SK-MEL-5 (cell line): ENCODE data around the gene WNT3A. TPM values are rescaled to one million over a fixed set of nuclear protein-coding genes. Genes with fewer than 3 reads are reported as not detected.

Experiments
- DNase-seq: peaks from one replicate; pipeline ENCODE4 v3.0.0-alpha.2; 2016; ENCODE audit warnings: low read depth, low spot score
- in situ Hi-C: cut with HindIII; loops from 2 replicates; pipeline ENCODE4 v1.10.0; 2016; ENCODE audit warnings: low sequenced_read_pairs, high pct_unique_total_duplicates, low pct_unique_long_range_greater_than_20kb
- total RNA-seq: library from RNA; depleted of rRNA; stranded (reverse); fragments of >200 nt; shearing (Covaris generic); gene quantifications from 2 replicates; pipeline ENCODE4 v1.2.3, GENCODE V29; 2014

WNT3A gene
- total RNA-seq, 1 experiment from 2014 or later = not detected

DNA sequence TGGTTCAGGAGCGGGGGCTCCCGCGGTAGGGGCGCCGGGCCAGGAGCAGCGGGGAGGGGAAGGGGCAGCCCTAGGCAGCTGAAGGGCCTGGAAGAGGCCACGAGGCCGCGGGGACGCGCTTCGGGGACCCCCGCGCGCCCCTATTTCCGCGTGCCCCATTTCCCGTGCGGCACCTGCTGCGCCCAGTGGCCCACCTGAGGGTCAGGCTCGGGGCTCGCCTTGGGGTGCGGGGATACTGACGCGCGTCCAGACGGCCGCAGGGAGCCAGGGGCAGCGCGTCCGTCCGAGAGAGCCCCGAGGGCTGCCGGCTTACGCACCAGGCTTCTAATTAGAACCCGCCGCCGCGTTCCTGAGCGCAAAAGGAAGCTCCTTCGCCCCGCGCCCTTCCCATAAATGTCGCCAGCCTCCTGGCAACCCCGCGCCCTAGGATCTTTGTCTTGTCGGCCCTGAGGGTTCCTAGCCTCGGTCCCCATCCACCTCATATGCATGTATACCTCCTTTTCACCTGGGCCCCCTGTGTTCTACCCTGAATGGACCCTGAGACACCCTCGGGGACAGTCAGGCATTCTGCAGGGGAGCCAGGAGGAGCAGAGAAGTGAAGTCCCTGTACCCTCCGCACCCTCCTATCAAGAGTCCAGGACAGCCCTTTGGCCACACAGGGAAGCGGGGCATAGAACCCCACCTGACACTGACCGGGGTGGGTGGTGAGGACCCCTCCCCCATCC lies 1.8 kb downstream of the WNT3A start:
- in situ Hi-C loops = no loop called here
- no peak for DNase-seq

GRCh38 chr1:228009116-228009827 lies 2.5 kb downstream of the WNT3A start:
- DNase-seq = no peak
- in situ Hi-C loops = no loop called here

DNA sequence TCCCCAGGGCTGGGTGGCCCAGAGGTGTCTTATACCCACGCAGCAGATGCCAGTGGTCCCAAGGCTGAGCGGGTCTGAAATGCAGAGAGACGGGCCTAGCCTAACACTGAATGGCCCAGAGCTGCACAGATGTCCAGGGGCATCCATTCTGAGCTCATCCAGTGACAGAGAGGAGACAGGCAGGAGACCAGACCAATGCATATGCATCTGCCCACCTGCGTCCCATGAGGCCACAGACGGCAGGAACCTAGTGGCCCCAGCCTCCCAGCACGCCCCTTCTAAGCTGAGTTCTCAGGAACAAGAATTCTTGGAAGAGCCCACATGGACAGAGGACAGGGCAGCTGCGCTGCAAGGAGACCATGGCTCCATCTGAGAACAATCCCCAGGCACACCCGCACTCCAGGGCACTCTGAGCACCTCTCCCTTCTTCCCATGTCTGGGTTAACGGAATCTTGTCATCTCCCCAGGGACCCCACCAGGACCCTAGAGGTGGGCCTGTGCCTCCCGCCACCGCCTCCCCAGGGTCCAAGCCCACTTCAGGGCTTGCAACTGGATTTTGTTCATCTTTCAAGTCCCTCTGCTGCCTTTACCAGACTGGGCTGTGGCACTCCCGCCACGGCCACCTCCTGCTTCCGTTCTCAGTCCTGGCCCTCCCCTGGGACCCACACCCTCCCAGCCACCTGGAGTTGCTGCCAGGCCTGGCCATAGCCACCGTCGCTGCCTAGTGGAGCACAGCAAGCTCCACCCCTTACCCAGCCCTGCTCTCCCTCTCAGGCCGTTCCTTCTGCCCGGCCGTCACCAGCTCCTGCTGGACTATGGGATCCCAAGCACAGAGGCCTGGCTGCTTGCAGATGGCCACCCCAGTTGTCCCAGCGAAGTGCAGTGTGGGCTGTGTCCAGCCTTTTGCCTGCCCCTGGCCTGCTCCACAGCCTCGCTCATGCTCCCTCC lies 3.3 kb downstream of the WNT3A start:
- no peak for DNase-seq
- in situ Hi-C loops = no loop called here

GRCh38 chr1:228010921-228011320 lies 4.1 kb downstream of the WNT3A start:
- in situ Hi-C loops = no loop called here
- no peak for DNase-seq

- in situ Hi-C loops = no loop called here
- no peak for DNase-seq
Observed at GRCh38 chr1:228011721-228012311, 5.0 kb downstream of the WNT3A start.

DNA sequence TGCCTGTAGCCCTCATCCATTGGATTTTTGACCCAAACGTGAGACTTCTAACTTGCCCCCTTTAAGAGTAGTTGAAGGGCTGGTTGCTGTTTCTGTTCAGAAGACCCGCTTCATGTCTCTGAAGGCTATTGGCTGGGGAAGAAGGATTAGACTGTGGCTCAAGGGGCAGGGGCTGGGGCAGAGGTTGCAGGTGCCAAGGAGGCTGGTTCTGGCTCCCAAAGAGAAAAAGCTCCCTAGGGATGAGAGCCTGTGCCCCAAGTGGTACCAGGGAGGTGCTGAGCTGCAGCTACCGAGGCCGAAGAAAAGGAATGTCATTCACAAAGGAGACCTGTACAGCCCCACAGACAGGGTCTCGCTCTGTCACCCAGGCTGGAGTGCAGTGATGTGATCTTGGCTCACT lies 5.8 kb downstream of the WNT3A start:
- in situ Hi-C loops = no loop called here

DNA sequence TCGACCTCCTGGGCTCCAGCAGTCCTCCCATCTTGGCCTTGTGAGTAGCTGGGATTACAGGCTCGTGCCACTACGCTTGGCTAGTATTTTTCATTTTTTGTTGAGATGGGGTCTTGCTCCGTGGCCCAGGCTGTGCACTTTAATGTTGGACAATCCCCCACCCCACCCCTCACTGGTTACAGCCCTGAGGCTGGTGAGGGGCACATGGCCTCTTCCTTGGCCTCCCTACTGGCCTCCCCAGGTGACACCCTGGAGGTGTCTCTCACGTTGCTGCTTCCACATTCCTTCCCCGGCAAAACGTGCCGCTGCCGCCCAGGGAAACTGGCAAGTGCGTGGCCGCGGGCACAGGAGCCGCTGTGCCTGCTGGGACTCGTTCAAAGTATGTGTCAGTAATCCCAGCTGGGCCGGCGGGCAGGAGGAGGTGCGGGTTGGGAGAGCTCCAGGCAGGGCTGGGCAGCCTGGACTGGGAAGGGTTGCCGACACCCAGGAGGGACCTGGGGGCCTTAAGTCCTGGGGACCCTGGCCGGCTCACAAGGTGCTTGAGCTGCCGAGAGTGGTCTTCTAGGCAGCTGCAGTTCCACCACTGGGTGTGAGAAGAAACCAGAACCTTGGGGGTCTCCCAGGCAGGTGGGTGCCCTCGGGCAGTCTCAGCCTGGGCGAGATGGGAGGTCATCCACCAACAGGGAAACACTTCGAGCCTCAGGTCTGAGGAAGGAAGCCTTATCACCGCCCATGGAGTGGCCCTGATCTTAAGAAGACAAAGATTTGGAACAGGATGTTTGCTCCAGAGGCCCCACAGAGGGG lies 6.5 kb downstream of the WNT3A start:
- in situ Hi-C loops = no loop called here
- no peak for DNase-seq

More for the DNA sequence above, 5.8 kb downstream of the WNT3A start:
- DNase-seq = no peak

GRCh38 chr1:228013935-228014930 lies 7.4 kb downstream of the WNT3A start:
- no peak for DNase-seq
- in situ Hi-C loops = no loop called here

GRCh38 chr1:228015276-228016180 lies 8.7 kb downstream of the WNT3A start:
- in situ Hi-C loops = no loop called here
- no peak for DNase-seq

DNA sequence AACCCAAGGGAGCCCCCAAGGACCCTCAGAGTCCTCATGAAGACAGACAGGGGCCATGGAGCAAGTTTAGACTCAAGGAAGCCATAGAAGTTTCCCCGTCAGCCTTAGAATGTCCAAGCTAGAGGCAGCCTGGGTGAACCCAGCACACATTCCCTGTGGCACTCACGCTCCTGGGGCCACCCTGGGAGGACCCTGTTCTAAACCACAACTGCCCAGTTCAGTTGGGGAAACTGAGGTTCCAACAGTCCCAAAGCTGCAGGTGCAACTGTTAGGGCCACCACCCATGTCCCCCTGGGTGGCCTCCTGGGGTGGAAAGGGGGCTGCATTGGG lies 9.3 kb downstream of the WNT3A start:
- in situ Hi-C loops = no loop called here
- DNase-seq = no peak

GRCh38 chr1:228016653-228017355 lies 10.0 kb downstream of the WNT3A start:
- in situ Hi-C loops = no loop called here
- no peak for DNase-seq

DNA sequence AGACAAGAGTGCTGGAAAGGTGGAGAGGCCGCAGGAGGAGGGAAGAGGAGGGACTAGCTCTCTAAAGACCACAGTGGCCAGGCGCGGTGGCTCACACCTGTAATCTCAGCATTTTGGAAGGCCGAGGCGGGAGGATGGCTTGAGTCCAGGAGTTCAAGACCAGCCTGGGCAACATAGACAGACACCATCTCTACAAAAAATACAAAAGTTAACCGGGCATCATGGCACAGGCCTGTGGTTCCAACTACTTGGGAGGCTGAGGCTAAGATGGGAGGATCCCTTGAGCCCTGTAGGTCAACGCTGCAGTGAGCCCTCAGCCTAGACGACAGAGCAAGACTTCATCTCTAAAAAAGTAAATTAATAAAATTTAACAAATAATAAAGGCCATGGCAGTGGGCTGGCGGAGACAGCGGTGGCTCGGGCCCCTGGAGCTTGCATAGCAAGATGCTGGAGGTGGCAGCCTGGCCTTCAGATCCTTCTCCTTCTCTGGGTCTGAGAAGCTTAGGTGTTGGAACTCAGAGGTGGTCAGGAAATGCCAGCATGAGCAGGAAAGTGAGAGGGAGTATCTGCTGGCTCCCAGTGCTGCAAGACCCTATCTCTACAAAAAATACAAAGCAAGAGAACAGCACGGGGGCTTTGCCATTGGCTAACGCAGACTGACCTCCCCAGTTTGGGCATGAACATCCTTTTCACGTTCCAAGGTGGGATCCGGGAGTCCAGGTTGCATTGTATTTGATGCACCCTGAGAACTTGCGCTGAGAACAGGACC lies 10.7 kb downstream of the WNT3A start:
- DNase-seq = no peak
- in situ Hi-C loops = no loop called here

DNA sequence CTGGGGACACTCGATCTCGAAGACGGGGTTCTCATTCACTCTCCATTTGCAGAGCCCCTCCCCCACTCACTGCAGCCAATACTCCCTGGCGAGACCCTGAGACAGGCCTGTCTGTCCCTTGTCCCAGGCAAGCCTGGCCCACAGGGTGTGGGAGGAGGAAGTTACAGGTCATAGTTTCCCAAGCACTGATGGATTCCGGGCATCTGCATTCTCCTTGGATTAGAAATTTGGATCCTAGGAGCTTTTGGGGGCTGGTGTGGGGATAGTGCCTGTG lies 11.3 kb downstream of the WNT3A start:
- in situ Hi-C loops = no loop called here
- DNase-seq = no peak

DNA sequence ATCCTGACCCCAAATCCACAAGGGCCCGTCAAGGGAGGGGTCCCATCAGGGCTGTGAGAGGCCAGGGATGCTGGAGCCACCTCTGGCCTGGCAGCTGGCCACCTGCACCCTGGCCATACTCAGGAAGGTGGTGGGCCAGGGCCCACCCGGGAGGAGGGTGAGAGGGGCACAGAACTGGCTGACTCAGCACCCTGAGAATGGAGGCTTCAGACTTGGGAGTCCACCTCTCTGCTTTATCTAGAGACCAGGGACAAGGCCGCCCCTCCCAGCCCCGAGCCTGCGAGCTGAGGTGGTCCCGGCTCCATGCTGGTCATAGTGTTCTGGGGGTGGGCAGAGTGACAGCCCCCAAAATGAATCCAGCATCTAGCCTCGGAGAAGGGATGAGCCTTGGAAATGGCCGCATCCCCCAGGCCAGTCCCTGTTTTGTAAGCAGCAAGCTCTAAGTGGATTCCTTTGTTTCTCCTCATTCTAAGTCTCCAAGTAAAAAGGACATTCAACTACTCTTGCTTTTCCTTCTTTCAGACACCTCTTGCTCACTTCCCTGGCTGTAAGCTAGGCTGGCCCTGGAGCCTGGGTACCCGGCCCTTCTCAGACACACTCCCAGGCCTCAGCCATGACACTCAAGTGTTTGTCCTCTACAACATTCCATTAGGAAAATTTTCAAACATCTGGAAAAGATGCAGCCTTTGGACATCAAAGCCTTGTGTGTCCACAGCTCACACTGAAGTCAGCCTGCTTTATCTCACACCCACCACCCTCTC lies 12.3 kb downstream of the WNT3A start:
- no peak for DNase-seq
- in situ Hi-C loops = no loop called here
